PC-3 (cell line): ENCODE data around the gene FAM13A. TPM values are rescaled to one million over a fixed set of nuclear protein-coding genes. Genes with fewer than 3 reads are reported as not detected.

ENCODE experiments used
- ATAC-seq: fragments of 200-7000 bp; cut with Tn5 transposase; 2 replicates; pipeline ENCODE4 v1.9.1; 2020; ENCODE audit warnings: mild to moderate bottlenecking, moderate library complexity
- BruUV-seq: library from RNA; stranded (reverse); fragments of 400-500 nt; replicated peaks from 2 replicates; lab custom pipeline; 2021; lab: Mats Ljungman, UMichigan
- CTCF ChIA-PET: fragments of 300-600 bp; sonication (Branson Sonifier 250); formaldehyde crosslinking; loops from one replicate; lab custom pipeline; 2022; ENCODE audit warnings: antibody characterized with exemption; lab: Charles Lee
- POLR2A ChIA-PET: fragments of 300-600 bp; sonication (Branson Sonifier 250); formaldehyde crosslinking; loops from one replicate; lab custom pipeline; 2022; ENCODE audit warnings: antibody characterized with exemption; ENCODE audit not compliant: unreplicated experiment; lab: Charles Lee
- DNase-seq: peaks from one replicate; pipeline ENCODE4 v3.0.0-alpha.2; 2015
- H2AFZ ChIP-seq: fragments of 300-600 bp; sonication (generic); 2 replicates; pipeline ENCODE4 v1.6.0; 2016; ENCODE audit warnings: antibody characterized with exemption, low read length
- H3F3A ChIP-seq: fragments of 300-600 bp; sonication (generic); one replicate; pipeline ENCODE4 v1.6.0; 2017; ENCODE audit warnings: antibody characterized with exemption, low read length, control low read depth, mild to moderate bottlenecking; ENCODE audit not compliant: unreplicated experiment
- H3K27ac ChIP-seq: fragments of 300-600 bp; sonication (generic); 2 replicates; pipeline ENCODE4 v1.5.1; 2016; ENCODE audit warnings: mild to moderate bottlenecking, low read length
- H3K27me3 ChIP-seq: fragments of 300-600 bp; sonication (generic); 2 replicates; pipeline ENCODE4 v1.6.1; 2016; ENCODE audit warnings: low read length, mixed read lengths
- H3K36me3 ChIP-seq: fragments of 300-600 bp; sonication (generic); 2 replicates; pipeline ENCODE4 v1.6.1; 2016; ENCODE audit warnings: low read depth, mixed run types, low read length, mixed read lengths
- H3K4me1 ChIP-seq: fragments of 300-600 bp; sonication (generic); 2 replicates; pipeline ENCODE4 v1.5.1; 2016; ENCODE audit warnings: low read length; ENCODE audit not compliant: insufficient read depth
- H3K4me2 ChIP-seq: fragments of 300-600 bp; sonication (generic); 2 replicates; pipeline ENCODE4 v1.6.0; 2016; ENCODE audit warnings: low read length
- H3K4me3 ChIP-seq: fragments of 300-600 bp; sonication (generic); 2 replicates; pipeline ENCODE4 v1.5.1; 2016; ENCODE audit warnings: mild to moderate bottlenecking, low read length, mixed read lengths
- H3K79me2 ChIP-seq: fragments of 300-600 bp; sonication (generic); 2 replicates; pipeline ENCODE4 v1.6.1; 2017; ENCODE audit warnings: low read length, mixed read lengths
- H3K9ac ChIP-seq: fragments of 300-600 bp; sonication (generic); 2 replicates; pipeline ENCODE4 v1.6.0; 2016; ENCODE audit warnings: mild to moderate bottlenecking, low read length
- H3K9me2 ChIP-seq: fragments of 300-600 bp; sonication (generic); replicated peaks from 2 replicates; pipeline ENCODE4 v1.6.1; 2016; ENCODE audit warnings: mixed run types, low read length, mixed read lengths
- H3K9me3 ChIP-seq: fragments of 300-600 bp; sonication (generic); 2 replicates; pipeline ENCODE4 v1.6.1; 2016; ENCODE audit warnings: low read length, mixed read lengths
- H4K20me1 ChIP-seq: fragments of 300-600 bp; sonication (generic); 2 replicates; pipeline ENCODE4 v1.6.1; 2016; ENCODE audit warnings: low read length, mixed read lengths
- EZH2 ChIP-seq: fragments of 300-600 bp; sonication (generic); IDR thresholded peaks from one replicate; pipeline ENCODE4 v1.6.1; 2017; ENCODE audit warnings: antibody characterized with exemption, mild to moderate bottlenecking, low read length; ENCODE audit not compliant: unreplicated experiment
- EZH2phosphoT487 ChIP-seq: fragments of 300-600 bp; sonication (generic); IDR thresholded peaks from 2 replicates; pipeline ENCODE4 v1.6.1; 2018; ENCODE audit warnings: mild to moderate bottlenecking, antibody characterized with exemption, low read length, borderline replicate concordance
- intact Hi-C: fragments of 100-400 bp; cut with micrococcal nuclease; formaldehyde crosslinking; loops from 2 replicates; pipeline ENCODE4 v1.9.0; 2023
- total RNA-seq: library from RNA; depleted of rRNA; stranded (reverse); fragments of >200 nt; gene quantifications from 2 replicates; pipeline ENCODE4 v1.2.3, GENCODE V29; 2014
- TF ChIP-seq, protein P1 (sequence below): fragments of 300-600 bp; sonication (generic); conservative IDR thresholded peaks from 2 replicates; pipeline ENCODE4 v1.5.1; 2017; ENCODE audit warnings: antibody characterized with exemption, low read depth, mild to moderate bottlenecking, low read length

The FAM13A gene
- total RNA-seq, 1 experiment from 2014 or later: 8.6 TPM

DNA sequence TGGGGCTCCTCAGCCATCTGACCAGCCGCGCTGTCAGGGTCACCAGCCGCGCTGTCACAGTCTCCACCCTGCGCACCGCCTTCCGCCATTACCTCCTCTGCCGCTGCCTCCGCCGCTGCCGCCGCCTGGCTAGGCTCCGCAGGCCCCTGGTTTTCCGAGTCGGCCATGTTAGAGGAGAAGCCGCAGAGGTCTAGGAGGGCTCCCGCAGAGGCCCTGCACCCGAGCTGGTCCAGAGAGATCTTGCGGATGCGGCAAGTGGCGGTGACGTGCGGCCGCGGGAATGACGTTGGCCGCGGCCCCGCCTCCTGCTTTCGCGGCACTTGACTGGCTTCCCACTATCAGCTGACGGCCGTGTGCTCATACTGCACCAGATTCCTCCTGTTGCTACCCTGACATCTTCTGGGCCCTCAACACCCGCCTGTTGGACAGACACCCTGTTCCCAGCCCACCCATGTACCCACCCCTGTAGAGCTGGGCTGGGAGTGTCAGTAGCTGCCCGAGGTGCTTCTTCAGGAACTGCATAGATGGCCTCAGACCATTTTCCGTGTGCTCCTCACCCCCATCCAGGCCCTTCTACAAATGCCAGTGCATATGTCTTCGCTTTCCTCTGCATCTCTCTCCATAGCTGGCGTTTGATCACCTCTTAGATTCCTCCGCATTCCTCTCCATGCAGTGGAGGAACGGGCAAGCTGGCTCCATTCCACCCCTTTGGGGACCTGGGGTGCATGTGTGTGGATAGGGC lies 359.2 kb downstream of the FAM13A start, which contains the start of gene NAP1L5:
Gene NAP1L5 (minus strand): TSS at position 242 of the 742 bp plus-strand sequence. CDS start 75 bp downstream, at position 167.
- TF ChIP-seq EZH2phosphoT487 (no peak), EZH2 (no peak)
- TF ChIP-seq, protein P1, sequence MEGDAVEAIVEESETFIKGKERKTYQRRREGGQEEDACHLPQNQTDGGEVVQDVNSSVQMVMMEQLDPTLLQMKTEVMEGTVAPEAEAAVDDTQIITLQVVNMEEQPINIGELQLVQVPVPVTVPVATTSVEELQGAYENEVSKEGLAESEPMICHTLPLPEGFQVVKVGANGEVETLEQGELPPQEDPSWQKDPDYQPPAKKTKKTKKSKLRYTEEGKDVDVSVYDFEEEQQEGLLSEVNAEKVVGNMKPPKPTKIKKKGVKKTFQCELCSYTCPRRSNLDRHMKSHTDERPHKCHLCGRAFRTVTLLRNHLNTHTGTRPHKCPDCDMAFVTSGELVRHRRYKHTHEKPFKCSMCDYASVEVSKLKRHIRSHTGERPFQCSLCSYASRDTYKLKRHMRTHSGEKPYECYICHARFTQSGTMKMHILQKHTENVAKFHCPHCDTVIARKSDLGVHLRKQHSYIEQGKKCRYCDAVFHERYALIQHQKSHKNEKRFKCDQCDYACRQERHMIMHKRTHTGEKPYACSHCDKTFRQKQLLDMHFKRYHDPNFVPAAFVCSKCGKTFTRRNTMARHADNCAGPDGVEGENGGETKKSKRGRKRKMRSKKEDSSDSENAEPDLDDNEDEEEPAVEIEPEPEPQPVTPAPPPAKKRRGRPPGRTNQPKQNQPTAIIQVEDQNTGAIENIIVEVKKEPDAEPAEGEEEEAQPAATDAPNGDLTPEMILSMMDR: no peak
- Histone ChIP-seq H3K9me3 (no peaks in the 10 kb centered on the region), H3K36me3 (no peaks in the 10 kb centered on the region), H3K27me3 (no peaks in the 10 kb centered on the region), H3K4me2 (no peak within 1 kb of the TSS), H3K79me2 (no peaks in the 10 kb centered on the region), H3K9ac (no peak within 1 kb of the TSS), H3F3A (no peaks in the 10 kb centered on the region), H2AFZ (no peak within 1 kb of the TSS), H3K4me3 (no peak within 1 kb of the TSS), H3K9me2 (no peaks in the 10 kb centered on the region), H3K27ac (no peak within 1 kb of the TSS), H3K4me1 (no peaks in the 10 kb centered on the region), H4K20me1 (no peaks in the 10 kb centered on the region)
- DNase-seq: no peak
- ATAC-seq: no peak
- ChIA-PET POLR2A (no interaction called here), CTCF (no interaction called here)
- no TSS peak for BruUV-seq
- intact Hi-C loops: no loop called here

DNA sequence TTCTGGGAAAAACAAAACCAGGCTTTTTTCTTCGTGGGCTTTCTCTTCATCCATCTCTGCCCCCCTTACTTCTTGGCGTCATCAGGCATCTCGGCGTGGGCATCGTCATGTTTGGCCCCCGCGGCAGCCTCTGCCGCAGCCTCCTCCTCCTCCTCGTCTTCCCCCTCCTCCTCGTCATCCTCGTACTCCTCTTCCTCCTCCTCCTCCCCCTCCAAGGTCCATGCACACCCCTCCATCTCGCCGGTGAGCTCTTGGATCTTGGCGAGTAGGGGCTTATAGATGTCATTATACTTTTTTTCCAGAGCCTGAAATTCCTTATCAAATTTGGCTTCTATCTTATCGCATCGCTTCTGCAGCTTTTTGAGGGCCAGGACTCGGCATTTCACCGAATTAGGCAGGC lies 359.8 kb downstream of the FAM13A start:
- no peaks in the 10 kb centered on the region for H3K27me3 ChIP-seq
- ChIA-PET CTCF (no interaction called here), POLR2A (no interaction called here)
- H3K36me3 ChIP-seq: no peaks in the 10 kb centered on the region
- H3K9ac ChIP-seq: no peak overlapping the region
- no peaks in the 10 kb centered on the region for H3K79me2 ChIP-seq
- H3K27ac ChIP-seq: no peak overlapping the region
- DNase-seq: no peak
- H2AFZ ChIP-seq: no peak overlapping the region
- intact Hi-C loops: no loop called here
- no peak for ATAC-seq
- no peaks in the 10 kb centered on the region for H3K4me1 ChIP-seq
- no peaks in the 10 kb centered on the region for H4K20me1 ChIP-seq
- no peaks in the 10 kb centered on the region for H3K9me3 ChIP-seq
- BruUV-seq: no TSS peak
- H3K4me2 ChIP-seq: no peak overlapping the region
- no peaks in the 10 kb centered on the region for H3K9me2 ChIP-seq
- H3K4me3 ChIP-seq: no peak overlapping the region
- no peak for TF ChIP-seq EZH2phosphoT487
- TF ChIP-seq, protein P1: no peak
- TF ChIP-seq EZH2: no peak
- H3F3A ChIP-seq: no peaks in the 10 kb centered on the region

DNA sequence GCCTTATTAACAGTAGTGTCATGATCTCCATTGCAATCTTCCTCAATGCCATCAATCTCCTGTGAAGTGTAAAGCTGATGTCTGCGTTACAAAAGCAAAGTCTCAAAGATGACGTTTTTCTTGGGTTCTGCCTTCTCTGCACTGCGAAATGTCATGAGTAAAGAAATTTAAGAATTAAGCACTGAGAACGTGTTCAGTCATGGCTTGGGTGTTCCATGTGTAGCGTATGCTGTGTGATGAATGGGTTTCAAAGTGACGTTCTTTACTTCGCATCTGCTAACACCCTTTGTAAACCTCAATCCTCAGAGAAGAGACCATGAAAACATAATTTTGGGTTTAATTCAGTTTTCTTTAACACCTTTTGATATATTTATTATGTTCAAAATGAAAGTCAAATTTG lies 360.4 kb downstream of the FAM13A start:
- BruUV-seq: no TSS peak
- Histone ChIP-seq H3K9me3 (no peaks in the 10 kb centered on the region), H3K36me3 (no peaks in the 10 kb centered on the region)

More for the DNA sequence above, 360.4 kb downstream of the FAM13A start:
- ATAC-seq (no peak), DNase-seq (no peak)
- no peaks in the 10 kb centered on the region for H3K27me3 ChIP-seq
- POLR2A ChIA-PET: no interaction called here
- no peak overlapping the region for H3K9ac ChIP-seq
- TF ChIP-seq, protein P1: no peak
- TF ChIP-seq EZH2 (no peak), EZH2phosphoT487 (no peak)
- H3K4me1 ChIP-seq: no peaks in the 10 kb centered on the region
- no peak overlapping the region for H3K27ac ChIP-seq
- intact Hi-C loops: no loop called here
- H3F3A ChIP-seq: no peaks in the 10 kb centered on the region
- CTCF ChIA-PET: no interaction called here
- H4K20me1 ChIP-seq: no peaks in the 10 kb centered on the region
- no peaks in the 10 kb centered on the region for H3K79me2 ChIP-seq
- no peak overlapping the region for H3K4me2 ChIP-seq
- H3K9me2 ChIP-seq: no peaks in the 10 kb centered on the region
- H3K4me3 ChIP-seq: no peak overlapping the region
- H2AFZ ChIP-seq: no peak overlapping the region
